K562 (cell line): ENCODE measurements around the gene KCNH2. TPM values are rescaled to one million over a fixed set of nuclear protein-coding genes. Genes with fewer than 3 reads are reported as not detected.
A peak's percentile ranks its signal among the peaks of the same experiment; 100 is the strongest.

Experiments
- ATAC-seq: fragments of 200-7000 bp; cut with Tn5 transposase; 3 replicates; pipeline ENCODE4 v1.9.1; 2020; ENCODE audit warnings: moderate library complexity
- BruUV-seq: library from RNA; stranded (reverse); fragments of 400-500 nt; replicated peaks from 2 replicates; lab custom pipeline; 2021; lab: Mats Ljungman, UMichigan
- CTCF ChIA-PET: fragments of 300-600 bp; formaldehyde crosslinking; extraction: SDS; loops from one replicate; lab custom pipeline; 2021; ENCODE audit warnings: low intra/inter-chr PET ratio; lab: Yijun Ruan, JAX
- POLR2A ChIA-PET: fragments of 300-600, 350-650 bp; sonication (Branson Sonifier 250); formaldehyde crosslinking; extraction: SDS; loops from one replicate; lab custom pipeline; 2021; ENCODE audit warnings: antibody characterized with exemption, inconsistent platforms; lab: Yijun Ruan, JAX
- DNase-seq, 4 experiments: peaks; one replicate each; pipeline versions ENCODE4 v3.0.0 to v3.0.0-alpha.2; 2011 to 2018; ENCODE audit warnings: low spot score in 3 of 4, mixed read lengths in 3 of 4; ENCODE audit errors: extremely low read depth in 1 of 4
- FAIRE-seq: peaks from 2 replicates; lab custom pipeline; 2011; peaks lifted over from hg19 to GRCh38; lab: Jason Lieb, UNC
- H2AFZ ChIP-seq: 2 replicates; pipeline ENCODE4 v1.6.0; 2011; ENCODE audit warnings: low read depth, low read length, control low read depth, inconsistent platforms
- H3K27ac ChIP-seq: fragments of 200-600 bp; 3 replicates; pipeline ENCODE4 v1.8.0; 2011; ENCODE audit warnings: low read depth, mild to moderate bottlenecking, control low read depth, inconsistent platforms, low read length, moderate library complexity, mixed read lengths; ENCODE audit errors: extremely low read depth
- H3K27me3 ChIP-seq, 2 experiments: fragments of 300-600 bp in 1 of 2; 2 replicates in 1 of 2; 3 replicates in 1 of 2; pipeline versions ENCODE4 v1.6.0 to v1.8.0; 2011; ENCODE audit warnings: inconsistent platforms in 2 of 2, low read length in 2 of 2, mild to moderate bottlenecking in 1 of 2, mixed read lengths in 1 of 2, moderate library complexity in 1 of 2; ENCODE audit not compliant: control insufficient read depth in 2 of 2, insufficient read depth in 2 of 2
- H3K36me3 ChIP-seq: fragments of 300-600 bp; 3 replicates; pipeline ENCODE4 v1.8.0; 2011; ENCODE audit warnings: mild to moderate bottlenecking, low read length, inconsistent platforms; ENCODE audit not compliant: control insufficient read depth, insufficient read depth
- H3K4me1 ChIP-seq, 2 experiments: fragments of 200-600 bp in 1 of 2; replicated peaks in 1 of 2; 2 replicates in 1 of 2; 3 replicates in 1 of 2; pipeline versions ENCODE4 v1.5.1 to v1.8.0; 2011; ENCODE audit warnings: inconsistent platforms in 2 of 2, low read length in 2 of 2, mild to moderate bottlenecking in 1 of 2, mixed read lengths in 1 of 2, moderate library complexity in 1 of 2; ENCODE audit not compliant: control insufficient read depth in 2 of 2, insufficient read depth in 2 of 2
- H3K4me2 ChIP-seq: 2 replicates; pipeline ENCODE4 v1.6.1; 2011; ENCODE audit warnings: low read length, control low read depth, inconsistent platforms, mixed read lengths; ENCODE audit not compliant: insufficient read depth
- H3K4me3 ChIP-seq: fragments of 200-600 bp; sonication (generic), shearing (Covaris generic); 2 replicates; pipeline ENCODE4 v1.5.1; 2016; ENCODE audit warnings: control low read depth, inconsistent platforms
- H3K79me2 ChIP-seq: fragments of 200-600 bp; 3 replicates; pipeline ENCODE4 v1.8.0; 2011; ENCODE audit warnings: low read length, inconsistent platforms; ENCODE audit not compliant: control insufficient read depth, insufficient read depth
- H3K9ac ChIP-seq, 2 experiments: 2 replicates each; pipeline versions ENCODE4 v1.6.0 to v1.6.1; 2011; ENCODE audit warnings: low read depth in 2 of 2, low read length in 2 of 2, control low read depth in 1 of 2, inconsistent platforms in 1 of 2, mild to moderate bottlenecking in 1 of 2, mixed read lengths in 1 of 2; ENCODE audit not compliant: insufficient read depth in 1 of 2
- H3K9me1 ChIP-seq: one replicate; pipeline ENCODE4 v1.6.0; 2011; ENCODE audit warnings: inconsistent platforms, mild to moderate bottlenecking, low read length, moderate library complexity; ENCODE audit not compliant: control insufficient read depth, insufficient read depth
- H3K9me3 ChIP-seq: replicated peaks from 2 replicates; pipeline ENCODE4 v1.5.1; 2011; ENCODE audit warnings: low read depth, low read length, inconsistent platforms; ENCODE audit not compliant: control insufficient read depth, insufficient read depth
- H4K20me1 ChIP-seq: replicated peaks from 2 replicates; pipeline ENCODE4 v1.6.1; 2011; ENCODE audit warnings: low read length, inconsistent platforms, mixed read lengths; ENCODE audit not compliant: control insufficient read depth, insufficient read depth
- ATF2 ChIP-seq: sonication (generic); formaldehyde crosslinking; IDR thresholded peaks from 2 replicates; pipeline ENCODE4 v1.8.1; 2022; ENCODE audit warnings: missing genetic modification reagents
- ETS2 ChIP-seq: IDR thresholded peaks from 2 replicates; pipeline ENCODE4 v1.6.1; 2016; ENCODE audit warnings: borderline replicate concordance, missing genetic modification characterization, mild to moderate bottlenecking, moderate library complexity, missing compliant biosample characterization; ENCODE audit not compliant: poor library complexity, severe bottlenecking
- HNRNPLL ChIP-seq: fragments of 200-400 bp; formaldehyde crosslinking; IDR thresholded peaks from 2 replicates; pipeline ENCODE4 v1.6.1; 2017; ENCODE audit warnings: low read length, low read depth, mild to moderate bottlenecking; ENCODE audit not compliant: poor library complexity, severe bottlenecking
- SPI1 ChIP-seq: IDR thresholded peaks from 2 replicates; pipeline ENCODE4 v1.6.1; 2011; ENCODE audit warnings: low read depth, low read length, control low read depth, borderline replicate concordance
- WGBS: fragments of 100-300 bp; shearing (Covaris generic); methylation state at CpG from one replicate; pipeline ENCODE4 v1.1.6; 2016; ENCODE audit warnings: low coverage, mixed read lengths; ENCODE audit not compliant: insufficient coverage; ENCODE audit errors: missing lambda C conversion rate; 5-methylcytosine and 5-hydroxymethylcytosine counted together
- in situ Hi-C: fragments of 300-500 bp; cut with MboI; formaldehyde crosslinking; loops from 4 replicates; pipeline ENCODE4 v1.15.0; 2018; ENCODE audit warnings: inconsistent platforms, mixed read lengths
- intact Hi-C: fragments of 100-400 bp; cut with micrococcal nuclease; formaldehyde crosslinking; loops from 2 replicates; pipeline ENCODE4 v1.14.2; 2022
- polyA plus RNA-seq, 8 experiments: library from polyadenylated mRNA; depleted of rRNA in 4 of 8; stranded (reverse) in 5 of 8; unstranded in 3 of 8; fragments of >200 nt; fragmentation: Nextera tagmentation in 2 of 8; fragmentation: Illumina TruSeq in 1 of 8; extraction: Ambion mirVana in 2 of 8; extraction: Trizol in 1 of 8; gene quantifications; 2 replicates each; pipeline versions ENCODE4 v1.2.1 to v1.2.3, GENCODE V29; 2011 to 2014; ENCODE audit warnings: inconsistent platforms in 1 of 8, missing spikeins in 1 of 8
- total RNA-seq, 7 experiments: library from RNA; depleted of rRNA in 6 of 7; stranded (reverse); fragments of >200 nt in 6 of 7; fragmentation: Illumina TruSeq in 2 of 7; extraction: Trizol in 2 of 7; gene quantifications; 2 replicates each; pipeline versions ENCODE4 v1.2.1 to v1.2.3, GENCODE V29; 2011 to 2021; ENCODE audit warnings: low replicate concordance in 1 of 7

Gene KCNH2
- total and polyA plus RNA-seq, 9 of the 15 experiments (the other 6 are each of a cell fraction or from before 2014, with no cell fraction given) = 18.1 to 368 (median 218) TPM

- H4K20me1 ChIP-seq = no peaks in the 10 kb centered on the region
- ChIA-PET POLR2A (interaction anchor here (0.9 to 14.3 kb wide), 3 partner anchors 9 to 42 kb away, joined by 4 to 146 read pairs (median 33); partner anchors contain the start of gene ABCB8), CTCF (no interaction called here)
- in situ Hi-C loops = no loop called here
- no peaks in the 10 kb centered on the region for H3K9me3 ChIP-seq
- H3K36me3 ChIP-seq = peaks cover 6% of the 10 kb centered on the region; the same call in 1 of the 3 replicates
- FAIRE-seq (no peak), DNase-seq (no peak), ATAC-seq (no peak)
- peak overlapping the region; percentile 53; the same call in 1 of the 2 replicates for H2AFZ ChIP-seq
- BruUV-seq = no TSS peak
- H3K9me1 ChIP-seq = no peaks in the 10 kb centered on the region
- no peaks in the 10 kb centered on the region; a peak in 1 of 5 replicates for H3K27me3 ChIP-seq
- no peaks in the 10 kb centered on the region for H3K79me2 ChIP-seq
- no peak overlapping the region for H3K27ac ChIP-seq
- TF ChIP-seq SPI1 = no peak
- no peak for TF ChIP-seq ETS2 (tag)
- TF ChIP-seq HNRNPLL = peak; percentile 25
- no peak for TF ChIP-seq ATF2
- TF ChIP-seq, all 486 proteins: peak for 1
- intact Hi-C loops = no loop called here
- H3K4me1 ChIP-seq = peaks cover 31 to 76% of the 10 kb centered on the region in 2 experiments
- WGBS = 47% methylated on average over 7 of the region's 7 CpGs
- no peak overlapping the region for H3K4me2 ChIP-seq
- H3K4me3 ChIP-seq = no peak overlapping the region
- H3K9ac ChIP-seq = peak overlapping the region in 1 of 2 experiments; percentile 72; a peak in 2 of 4 replicates
Measured at GRCh38 chr7:151020231-151020630, 42.1 kb upstream of the KCNH2 start.
